HUES64 (cell line): ENCODE data around the gene MOGAT1.
"Not testable (repeated sequence)": the region's sequence is repeated elsewhere in the genome, so short reads cannot be mapped to it uniquely, and the experiment has no call there.

Experiments
- H3K27ac ChIP-seq: 2 replicates; pipeline ENCODE4 v1.7.0; 2013; ENCODE audit warnings: low read depth, low read length, inconsistent platforms
- H3K27me3 ChIP-seq: 2 replicates; pipeline ENCODE4 v1.6.1; 2013; ENCODE audit warnings: mild to moderate bottlenecking, low read length; ENCODE audit not compliant: insufficient read depth
- H3K36me3 ChIP-seq: 2 replicates; pipeline ENCODE4 v1.6.1; 2013; ENCODE audit warnings: mild to moderate bottlenecking, low read length; ENCODE audit not compliant: insufficient read depth
- H3K4me1 ChIP-seq: 2 replicates; pipeline ENCODE4 v1.6.1; 2013; ENCODE audit warnings: mild to moderate bottlenecking, low read length, moderate library complexity; ENCODE audit not compliant: insufficient read depth
- H3K4me3 ChIP-seq: 2 replicates; pipeline ENCODE4 v1.5.1; 2013; ENCODE audit warnings: mild to moderate bottlenecking, low read length, moderate library complexity
- H3K9ac ChIP-seq: 2 replicates; pipeline ENCODE4 v1.6.1; 2013; ENCODE audit warnings: mild to moderate bottlenecking, low read depth, low read length
- H3K9me3 ChIP-seq: 2 replicates; pipeline ENCODE4 v1.6.1; 2013; ENCODE audit warnings: low read depth, low read length; ENCODE audit not compliant: insufficient read depth
- WGBS: fragments of 150-250, 120-280 bp; methylation state at CpG from one replicate; pipeline ENCODE4 v1.1.7; 2013; ENCODE audit warnings: missing lambda C conversion rate; 5-methylcytosine and 5-hydroxymethylcytosine counted together

Gene MOGAT1

DNA sequence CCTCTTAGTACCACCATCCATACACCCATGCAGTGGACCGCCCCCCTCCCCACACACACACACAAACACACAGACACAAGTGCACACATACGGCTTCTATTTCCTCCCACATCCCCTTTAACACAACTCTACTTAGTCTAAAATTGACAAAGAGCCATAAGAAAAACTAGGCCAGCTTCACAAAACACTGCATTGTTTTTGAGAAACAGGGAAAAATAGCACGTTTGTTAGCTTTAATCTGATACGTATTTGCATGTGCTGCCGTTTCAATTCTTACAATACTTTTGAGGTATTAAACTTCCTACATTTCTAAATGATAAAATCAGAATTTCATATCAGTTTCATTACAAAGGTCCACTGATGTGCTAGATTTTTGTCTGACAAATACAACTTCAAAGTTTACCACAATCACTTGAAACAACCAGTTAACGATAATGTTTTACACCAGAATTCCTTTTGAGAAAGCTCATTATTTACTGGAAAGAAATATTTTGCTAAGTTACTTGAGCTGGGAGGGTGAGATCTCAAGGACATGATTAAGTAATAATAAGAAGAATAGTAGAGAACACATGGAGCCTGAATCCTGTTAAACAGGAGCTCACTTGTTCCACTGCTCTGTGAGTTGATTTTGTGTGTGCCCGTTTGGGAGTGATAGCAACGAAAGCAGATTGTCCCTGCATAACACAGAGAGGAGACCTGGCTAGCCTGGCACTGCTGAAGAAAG, 74.5 kb downstream of the MOGAT1 start:
- Histone ChIP-seq H3K9ac (no peak overlapping the region), H3K9me3 (no peaks in the 10 kb centered on the region), H3K4me3 (no peak overlapping the region), H3K4me1 (peaks cover 27% of the 10 kb centered on the region), H3K27ac (no peak overlapping the region), H3K27me3 (peaks cover 26% of the 10 kb centered on the region; the same call in 1 of the 2 replicates), H3K36me3 (no peaks in the 10 kb centered on the region)
- 77% methylated on average over 8 of the region's 8 CpGs for WGBS

- WGBS, result 43% methylated on average over 5 of the region's 5 CpGs
- Histone ChIP-seq H3K4me3 (no peak overlapping the region), H3K36me3 (no peaks in the 10 kb centered on the region), H3K9ac (no peak overlapping the region), H3K4me1 (peaks cover 35% of the 10 kb centered on the region), H3K27ac (peak overlapping the region; percentile 37; the same call in 1 of the 2 replicates), H3K27me3 (peaks cover 37% of the 10 kb centered on the region; the same call in 1 of the 2 replicates), H3K9me3 (no peaks in the 10 kb centered on the region)
These were observed 76.2 kb downstream of the MOGAT1 start for GRCh38 chr2:222747526-222748160.

- Histone ChIP-seq H3K9me3 (no peaks in the 10 kb centered on the region), H3K4me3 (no peak overlapping the region), H3K27ac (no peak overlapping the region), H3K27me3 (peaks cover 54% of the 10 kb centered on the region; the same call in 1 of the 2 replicates), H3K9ac (no peak overlapping the region), H3K4me1 (peaks cover 47% of the 10 kb centered on the region), H3K36me3 (no peaks in the 10 kb centered on the region)
- 96% methylated on average over 3 of the region's 3 CpGs for WGBS
These were observed 79.1 kb downstream of the MOGAT1 start for GRCh38 chr2:222750533-222750932.

DNA sequence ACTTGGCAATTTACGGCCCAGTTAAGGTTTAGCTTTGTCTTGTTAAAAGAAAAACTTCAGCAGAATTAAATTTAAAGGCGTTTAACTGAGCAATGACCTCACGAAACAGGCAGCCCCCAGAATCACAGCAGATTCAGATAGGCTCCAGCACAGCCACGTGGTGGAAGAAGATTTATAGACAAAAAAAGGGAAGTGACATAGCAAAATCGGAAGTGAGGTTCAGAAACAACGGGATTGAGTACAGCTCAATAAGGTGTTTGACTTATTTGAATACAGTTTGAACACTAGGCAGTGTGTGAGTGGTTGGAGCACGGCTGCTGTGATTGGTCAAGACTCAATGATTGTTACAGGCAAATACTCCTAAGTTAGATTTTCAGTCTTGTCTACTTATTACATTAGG, 79.8 kb downstream of the MOGAT1 start:
- peaks cover 51% of the 10 kb centered on the region; the same call in 1 of the 2 replicates for H3K27me3 ChIP-seq
- H3K9me3 ChIP-seq, result no peaks in the 10 kb centered on the region
- no peaks in the 10 kb centered on the region for H3K36me3 ChIP-seq
- no peak overlapping the region for H3K27ac ChIP-seq
- 93% methylated on average over 7 of the region's 7 CpGs for WGBS
- no peak overlapping the region for H3K4me3 ChIP-seq
- peaks cover 43% of the 10 kb centered on the region for H3K4me1 ChIP-seq
- no peak overlapping the region for H3K9ac ChIP-seq

- no peak overlapping the region for H3K4me3 ChIP-seq
- H3K27me3 ChIP-seq, result peaks cover 46% of the 10 kb centered on the region; the same call in 1 of the 2 replicates
- H3K36me3 ChIP-seq, result no peaks in the 10 kb centered on the region
- no peak overlapping the region for H3K9ac ChIP-seq
- no peak overlapping the region for H3K27ac ChIP-seq
- WGBS, result 72% methylated on average over 10 of the region's 13 CpGs
- H3K4me1 ChIP-seq, result peaks cover 43% of the 10 kb centered on the region
- H3K9me3 ChIP-seq, result no peaks in the 10 kb centered on the region
These were observed 80.6 kb downstream of the MOGAT1 start for GRCh38 chr2:222751821-222752719.

DNA sequence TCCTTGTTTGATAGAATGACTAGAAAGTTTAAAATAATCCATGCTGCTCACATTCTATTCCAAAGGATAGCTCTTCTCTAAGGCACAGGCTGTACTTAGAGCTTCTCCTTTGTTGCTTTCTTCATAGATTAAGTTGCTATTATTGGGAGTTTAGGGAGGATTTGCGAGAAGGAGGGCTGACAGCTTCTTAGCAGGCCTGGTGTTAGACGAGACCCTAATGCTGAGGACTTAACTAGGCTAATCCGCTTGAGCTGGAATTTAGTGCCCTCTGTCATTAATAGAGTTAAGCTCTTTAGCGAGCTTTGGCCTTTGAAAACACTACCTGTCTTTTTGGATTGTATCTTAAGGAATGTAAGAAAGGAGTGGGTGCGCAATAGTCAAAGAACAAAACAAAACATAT, 81.3 kb downstream of the MOGAT1 start:
- Histone ChIP-seq H3K9me3 (no peaks in the 10 kb centered on the region), H3K9ac (no peak overlapping the region), H3K27me3 (peaks cover 46% of the 10 kb centered on the region; the same call in 1 of the 2 replicates), H3K4me1 (peaks cover 38% of the 10 kb centered on the region), H3K4me3 (no peak overlapping the region), H3K27ac (no peak overlapping the region; the same call in 1 of the 2 replicates), H3K36me3 (no peaks in the 10 kb centered on the region)
- 36% methylated on average over 4 of the region's 5 CpGs for WGBS

GRCh38 chr2:222753251-222753824, 81.9 kb downstream of the MOGAT1 start:
- Histone ChIP-seq H3K9ac (no peak overlapping the region), H3K4me3 (no peak overlapping the region), H3K36me3 (no peaks in the 10 kb centered on the region), H3K27ac (no peak overlapping the region; the same call in 1 of the 2 replicates), H3K9me3 (no peaks in the 10 kb centered on the region), H3K27me3 (peaks cover 45% of the 10 kb centered on the region; the same call in 1 of the 2 replicates), H3K4me1 (peaks cover 33% of the 10 kb centered on the region)
- 79% methylated on average over 2 of the region's 2 CpGs for WGBS

DNA sequence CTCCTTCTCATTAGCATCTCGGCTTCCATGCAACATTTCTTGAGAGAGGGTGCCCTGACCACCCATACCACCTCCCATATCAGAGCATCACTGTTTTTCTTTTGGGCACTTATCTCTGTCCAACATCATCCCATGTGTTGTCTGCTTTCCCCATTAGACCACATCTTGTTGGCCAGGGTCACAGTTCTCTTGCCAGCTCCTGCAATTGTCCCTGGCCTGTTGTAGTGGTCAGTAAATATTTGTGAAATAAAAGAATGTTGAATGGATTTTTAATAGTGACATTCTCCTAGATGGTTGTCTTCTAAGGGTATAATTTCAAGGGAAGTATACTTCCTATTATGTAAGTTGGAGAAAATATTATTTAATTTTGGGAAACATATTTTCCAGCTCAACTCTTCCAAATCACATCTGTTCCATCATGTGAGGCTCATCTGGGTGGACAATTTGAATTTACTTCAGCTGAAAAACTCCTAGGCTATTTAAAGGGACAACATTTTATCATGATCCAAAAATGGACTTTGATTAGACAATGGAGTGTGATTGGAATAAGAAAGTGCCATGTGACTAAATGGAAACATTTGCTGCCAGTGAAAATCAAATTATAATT, 83.0 kb downstream of the MOGAT1 start:
- Histone ChIP-seq H3K27ac (no peak overlapping the region), H3K27me3 (peaks cover 42% of the 10 kb centered on the region; the same call in 1 of the 2 replicates), H3K4me3 (no peak overlapping the region), H3K36me3 (no peaks in the 10 kb centered on the region), H3K9me3 (no peaks in the 10 kb centered on the region), H3K4me1 (peaks cover 31% of the 10 kb centered on the region), H3K9ac (no peak overlapping the region)
- 94% methylated on average over 1 of the region's 1 CpG for whole genome bisulfite sequencing

GRCh38 chr2:222755593-222755992, 84.1 kb downstream of the MOGAT1 start:
- Histone ChIP-seq H3K27me3 (peaks cover 33% of the 10 kb centered on the region; the same call in 1 of the 2 replicates), H3K4me1 (peaks cover 31% of the 10 kb centered on the region)
- not testable (repeated sequence) for H3K36me3 ChIP-seq, H3K9me3 ChIP-seq, H3K27ac ChIP-seq, H3K4me3 ChIP-seq, H3K9ac ChIP-seq
- WGBS, result 88% methylated on average over 5 of the region's 5 CpGs

DNA sequence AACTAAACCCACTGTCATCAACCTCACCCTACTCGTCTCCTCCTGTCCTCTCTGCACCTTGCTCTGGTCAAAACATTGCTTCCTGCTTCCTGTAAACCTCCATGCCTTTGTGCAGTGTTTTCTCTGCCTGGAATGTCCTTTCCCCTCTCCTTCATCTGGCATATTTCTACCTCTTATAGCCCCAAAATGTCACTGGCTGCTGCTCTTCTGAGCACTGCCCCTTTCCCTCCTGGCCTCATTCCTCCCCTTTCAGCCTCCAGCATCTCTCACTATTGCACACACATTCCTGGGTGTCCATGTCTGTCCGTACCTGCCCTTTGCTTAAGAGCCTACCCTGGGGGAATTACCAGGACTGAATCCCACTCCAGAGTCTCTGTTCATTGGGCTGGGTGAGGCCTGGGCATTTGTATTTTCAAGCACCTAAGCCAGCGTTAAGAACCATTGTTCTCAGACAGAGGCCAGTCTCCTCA, 84.9 kb downstream of the MOGAT1 start:
- Histone ChIP-seq H3K27me3 (peaks cover 27% of the 10 kb centered on the region; the same call in 1 of the 2 replicates), H3K4me3 (no peak overlapping the region), H3K4me1 (peaks cover 31% of the 10 kb centered on the region), H3K9ac (no peak overlapping the region), H3K36me3 (no peaks in the 10 kb centered on the region), H3K9me3 (no peaks in the 10 kb centered on the region), H3K27ac (no peak overlapping the region)
- 70% methylated on average over 3 of the region's 3 CpGs for WGBS
